ENCODE data around the gene ZNF501.

Gene ZNF501

DNA sequence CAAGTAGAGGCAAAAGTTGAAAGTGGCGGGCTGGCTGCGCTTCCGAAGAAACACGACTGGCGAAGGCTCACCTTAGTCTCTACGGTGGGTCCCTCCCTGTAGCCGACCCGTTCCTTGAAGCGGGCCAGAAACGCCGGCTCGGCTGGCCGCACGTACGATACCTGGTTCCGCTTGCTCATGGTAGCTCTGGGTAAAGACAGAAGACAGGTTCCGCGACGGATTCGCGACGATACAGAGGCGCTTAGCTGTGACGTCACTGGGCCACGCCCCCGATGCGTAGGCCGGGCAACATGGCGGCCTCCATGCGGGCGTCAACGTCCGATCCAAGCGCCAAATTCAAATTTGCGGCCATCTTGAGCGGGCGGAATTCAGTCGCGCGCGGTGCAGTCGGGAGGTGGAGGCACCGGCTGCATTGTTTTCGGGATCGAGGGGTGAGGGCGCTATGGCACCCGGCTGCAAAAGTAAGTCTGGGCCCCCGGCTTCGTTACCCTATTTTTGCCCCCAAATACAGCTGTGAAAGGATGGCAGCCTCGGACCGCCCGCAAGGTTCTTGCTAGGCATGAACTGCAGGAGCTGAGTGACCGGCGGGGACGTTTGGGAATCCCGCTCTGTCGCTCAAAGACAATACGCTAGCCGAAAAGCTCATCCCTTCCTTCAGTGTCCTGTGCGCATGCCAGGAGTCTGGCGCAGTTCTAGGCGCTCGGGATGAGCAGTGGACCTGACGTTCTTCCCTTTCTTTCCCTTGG, 32.2 kb downstream of the ZNF501 start, which contains the start of the genes KIAA1143 and KIF15:
Gene KIAA1143, minus strand, starts transcription at position 196 of the 746 bp plus-strand sequence. Its CDS starts 17 bp downstream, at position 179.
Gene KIF15, plus strand, starts transcription at position 371 of the 746 bp plus-strand sequence. Its CDS starts 72 bp downstream, at position 443.
- H3K36me3 ChIP-seq (ENCODE audit: control insufficient read depth, insufficient read depth, low read length): peaks cover 4% of the 10 kb centered on the region
- TF ChIP-seq, protein P1, sequence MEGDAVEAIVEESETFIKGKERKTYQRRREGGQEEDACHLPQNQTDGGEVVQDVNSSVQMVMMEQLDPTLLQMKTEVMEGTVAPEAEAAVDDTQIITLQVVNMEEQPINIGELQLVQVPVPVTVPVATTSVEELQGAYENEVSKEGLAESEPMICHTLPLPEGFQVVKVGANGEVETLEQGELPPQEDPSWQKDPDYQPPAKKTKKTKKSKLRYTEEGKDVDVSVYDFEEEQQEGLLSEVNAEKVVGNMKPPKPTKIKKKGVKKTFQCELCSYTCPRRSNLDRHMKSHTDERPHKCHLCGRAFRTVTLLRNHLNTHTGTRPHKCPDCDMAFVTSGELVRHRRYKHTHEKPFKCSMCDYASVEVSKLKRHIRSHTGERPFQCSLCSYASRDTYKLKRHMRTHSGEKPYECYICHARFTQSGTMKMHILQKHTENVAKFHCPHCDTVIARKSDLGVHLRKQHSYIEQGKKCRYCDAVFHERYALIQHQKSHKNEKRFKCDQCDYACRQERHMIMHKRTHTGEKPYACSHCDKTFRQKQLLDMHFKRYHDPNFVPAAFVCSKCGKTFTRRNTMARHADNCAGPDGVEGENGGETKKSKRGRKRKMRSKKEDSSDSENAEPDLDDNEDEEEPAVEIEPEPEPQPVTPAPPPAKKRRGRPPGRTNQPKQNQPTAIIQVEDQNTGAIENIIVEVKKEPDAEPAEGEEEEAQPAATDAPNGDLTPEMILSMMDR (IDR thresholded peaks at IDR 0.05; ENCODE audit: insufficient read depth, low read length, poor library complexity, severe bottlenecking): peak; percentile 24
- no peaks in the 10 kb centered on the region for H3K27me3 ChIP-seq (replicated peaks; ENCODE audit: control insufficient read depth, insufficient read depth, low read length)
- peak; percentile 96 for DNase-seq (ENCODE audit: extremely low read depth, insufficient read length)
- peak within 1 kb of the TSS; percentile 97 for H3K4me3 ChIP-seq (replicated peaks; ENCODE audit: low read depth, low read length)

DNA sequence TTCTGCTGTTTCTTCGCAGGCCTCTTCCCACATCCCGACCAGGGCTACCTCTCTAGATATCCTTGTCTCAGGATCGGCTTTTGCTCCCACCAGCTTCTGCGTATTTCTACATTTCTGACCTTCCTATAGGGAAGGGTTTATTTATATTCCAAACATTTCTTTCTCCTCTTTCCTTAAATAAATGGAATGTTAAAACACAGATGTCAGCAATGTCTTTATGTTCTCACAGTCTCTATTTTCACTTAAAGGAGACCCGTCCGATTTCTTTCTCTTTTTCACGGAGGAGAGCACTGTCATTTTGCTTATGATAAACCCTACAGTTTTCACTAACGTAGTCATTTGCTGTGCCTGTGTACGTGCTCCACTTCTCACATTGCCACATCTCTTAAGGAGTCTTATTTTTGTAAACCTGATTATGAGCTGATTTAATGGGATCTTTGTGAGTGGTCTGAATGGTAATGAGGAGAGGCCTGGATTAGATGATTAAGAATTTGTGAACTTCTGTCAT, 32.8 kb downstream of the ZNF501 start:
- peak overlapping the region; percentile 97 for H3K4me3 ChIP-seq (replicated peaks; ENCODE audit: low read depth, low read length)
- H3K36me3 ChIP-seq (ENCODE audit: control insufficient read depth, insufficient read depth, low read length): peaks cover 4% of the 10 kb centered on the region
- TF ChIP-seq, protein P1 (IDR thresholded peaks at IDR 0.05; ENCODE audit: insufficient read depth, low read length, poor library complexity, severe bottlenecking): no peak
- H3K27me3 ChIP-seq (replicated peaks; ENCODE audit: control insufficient read depth, insufficient read depth, low read length): no peaks in the 10 kb centered on the region
- DNase-seq (ENCODE audit: extremely low read depth, insufficient read length): no peak

DNA sequence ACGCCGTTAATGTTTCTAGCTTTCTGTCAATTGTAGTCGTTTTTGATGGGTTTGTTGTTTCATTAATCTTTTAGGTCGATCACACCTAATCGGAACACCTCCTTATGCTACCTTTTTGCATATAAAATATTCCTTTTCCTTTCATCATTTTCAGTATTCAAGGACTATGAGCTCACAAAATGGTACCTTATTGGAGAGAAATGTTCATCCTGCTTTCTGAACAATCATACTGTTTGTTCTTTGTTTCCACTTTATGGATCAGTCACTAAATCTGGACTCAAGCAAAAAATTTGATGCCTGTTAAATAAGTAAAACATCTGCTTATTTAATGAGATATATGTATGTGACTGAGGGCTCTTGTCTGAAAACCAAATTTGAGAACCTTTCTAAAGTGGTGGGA, 33.3 kb downstream of the ZNF501 start:
- TF ChIP-seq, protein P1 (IDR thresholded peaks at IDR 0.05; ENCODE audit: insufficient read depth, low read length, poor library complexity, severe bottlenecking): no peak
- Histone ChIP-seq H3K36me3 (ENCODE audit: control insufficient read depth, insufficient read depth, low read length) (peaks cover 4% of the 10 kb centered on the region), H3K4me3 (replicated peaks; ENCODE audit: low read depth, low read length) (peak overlapping the region; percentile 97), H3K27me3 (replicated peaks; ENCODE audit: control insufficient read depth, insufficient read depth, low read length) (no peaks in the 10 kb centered on the region)
- DNase-seq (ENCODE audit: extremely low read depth, insufficient read length): no peak

DNA sequence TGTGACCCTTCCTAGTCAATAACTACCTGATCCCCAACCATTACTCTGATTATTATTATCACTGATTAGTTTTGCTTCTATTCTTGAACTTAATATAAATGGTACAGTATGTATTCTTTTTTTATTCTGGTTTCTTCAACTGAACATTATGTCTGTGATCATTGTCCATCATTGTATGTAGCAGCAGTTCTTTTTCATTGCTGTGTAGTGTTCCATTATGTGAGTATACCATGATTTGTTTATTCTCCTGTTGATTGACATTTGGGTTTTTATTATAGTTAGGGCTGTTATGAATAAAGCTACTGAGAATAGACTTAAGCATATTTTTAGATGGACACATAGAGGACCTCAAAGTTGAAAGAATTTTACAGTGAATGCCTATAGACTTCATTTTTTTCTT, 34.8 kb downstream of the ZNF501 start:
- DNase-seq (ENCODE audit: extremely low read depth, insufficient read length): no peak
- no peaks in the 10 kb centered on the region for H3K27me3 ChIP-seq (replicated peaks; ENCODE audit: control insufficient read depth, insufficient read depth, low read length)
- H3K36me3 ChIP-seq (ENCODE audit: control insufficient read depth, insufficient read depth, low read length): peaks cover 4% of the 10 kb centered on the region
- H3K4me3 ChIP-seq (replicated peaks; ENCODE audit: low read depth, low read length): no peak overlapping the region
- TF ChIP-seq, protein P1 (IDR thresholded peaks at IDR 0.05; ENCODE audit: insufficient read depth, low read length, poor library complexity, severe bottlenecking): no peak

DNA sequence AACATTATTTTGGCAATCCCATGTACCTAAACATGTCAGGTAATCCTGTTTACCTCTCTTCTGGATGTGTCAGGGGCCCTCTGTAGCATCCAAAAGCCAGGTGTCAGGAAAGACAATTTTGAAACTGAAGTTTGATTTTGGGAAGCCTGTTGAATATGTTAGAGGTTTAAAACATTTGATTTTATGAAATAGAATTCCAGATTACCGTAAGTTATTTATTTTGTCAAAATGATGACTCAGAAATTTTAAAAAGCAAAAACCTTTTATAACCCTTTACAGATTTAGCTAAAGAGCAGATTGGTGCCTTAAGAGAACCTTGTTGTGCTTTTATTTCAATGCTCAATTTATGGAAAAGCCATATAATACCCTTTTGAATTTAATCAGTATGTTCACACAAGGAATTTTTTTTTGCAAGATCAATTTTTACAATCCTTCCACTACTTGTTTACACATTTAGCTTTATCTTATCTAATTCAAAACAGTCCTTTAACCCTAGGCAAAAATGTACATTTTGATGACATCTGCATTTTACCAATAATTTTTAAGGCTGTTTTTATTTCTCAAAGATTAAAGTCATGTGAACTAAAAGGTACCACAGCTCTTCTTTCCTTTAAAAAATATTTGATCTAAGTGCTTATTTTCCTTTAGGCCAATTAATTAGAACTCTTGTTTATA, 42.1 kb downstream of the ZNF501 start:
- H3K36me3 ChIP-seq (ENCODE audit: control insufficient read depth, insufficient read depth, low read length): no peaks in the 10 kb centered on the region; the same call in 1 of the 2 replicates
- TF ChIP-seq, protein P1 (IDR thresholded peaks at IDR 0.05; ENCODE audit: insufficient read depth, low read length, poor library complexity, severe bottlenecking): no peak
- no peak overlapping the region for H3K4me3 ChIP-seq (replicated peaks; ENCODE audit: low read depth, low read length)
- no peaks in the 10 kb centered on the region for H3K27me3 ChIP-seq (replicated peaks; ENCODE audit: control insufficient read depth, insufficient read depth, low read length)
- DNase-seq (ENCODE audit: extremely low read depth, insufficient read length): no peak
